OCI-LY7 (cell line): ENCODE data around the gene LAMA2.

Experiments used
- CTCF ChIP-seq: fragments of 200-600 bp; sonication (generic); conservative IDR thresholded peaks from 2 replicates; pipeline ENCODE4 v1.5.1; 2014; ENCODE audit warnings: mild to moderate bottlenecking, antibody characterized with exemption, low read length, moderate library complexity, mixed read lengths
- EZH2phosphoT487 ChIP-seq: fragments of 200-600 bp; sonication (generic); IDR thresholded peaks from 2 replicates; pipeline ENCODE4 v1.6.1; 2018; ENCODE audit warnings: low read depth, borderline replicate concordance, mild to moderate bottlenecking, mixed run types, antibody characterized with exemption, low read length, moderate library complexity, mixed read lengths

DNA sequence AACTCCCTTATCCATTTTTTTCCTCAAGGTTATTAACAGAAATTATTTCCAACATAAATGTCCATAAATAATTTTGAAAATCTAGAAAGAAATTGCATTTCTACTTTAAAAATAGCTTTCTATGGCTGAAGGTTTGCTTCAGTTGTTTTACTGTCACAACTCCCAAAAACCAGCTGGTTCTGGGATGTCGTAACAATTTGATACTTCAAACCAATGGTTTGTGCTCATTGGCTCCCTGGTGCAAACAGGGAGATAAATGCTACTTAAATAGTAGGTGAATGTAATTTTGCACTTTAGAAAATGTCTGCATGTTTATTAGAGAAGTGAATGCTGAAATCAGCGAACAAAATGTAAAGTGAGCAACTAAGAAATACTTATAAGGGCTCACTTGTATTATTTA is 31.1 kb downstream of the LAMA2 start:
- TF ChIP-seq CTCF = no peak
- TF ChIP-seq EZH2phosphoT487 = no peak
